ENCODE measurements around the gene PPARG.

Gene PPARG

DNA sequence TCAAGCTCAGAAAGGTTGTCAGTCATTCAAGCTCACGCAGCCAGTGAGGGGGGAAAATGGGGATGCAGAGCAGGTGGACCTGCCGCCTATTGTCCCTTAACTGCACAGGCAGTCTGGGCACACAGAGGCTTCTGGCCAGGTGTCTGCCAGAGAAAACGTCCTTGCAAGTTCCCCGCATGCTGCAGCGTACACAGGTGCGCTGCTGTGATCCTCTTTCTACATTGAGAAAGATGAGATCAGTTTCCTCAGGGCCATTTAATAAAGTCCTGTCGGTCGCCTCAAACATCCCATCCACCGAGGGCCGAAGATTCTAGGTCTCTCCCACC lies 195.0 kb downstream of the PPARG start:
- no peak for DNase-seq (ENCODE audit: low read depth)

Data from activated T-cell treated with anti-CD3 and anti-CD28 coated beads for 1 hour (primary cell).